HepG2 (cell line): ENCODE data around the gene WNT3A. TPM values are rescaled to one million over a fixed set of nuclear protein-coding genes. Genes with fewer than 3 reads are reported as not detected.

Source experiments
- ATAC-seq: fragments of 200-7000 bp; cut with Tn5 transposase; 3 replicates; pipeline ENCODE4 v1.9.1; 2020; ENCODE audit warnings: mild to moderate bottlenecking, moderate library complexity
- BruUV-seq: library from RNA; stranded (reverse); fragments of 400-500 nt; replicated peaks from 2 replicates; lab custom pipeline; 2021; lab: Mats Ljungman, UMichigan
- CTCF ChIA-PET: fragments of 300-600 bp; formaldehyde crosslinking; extraction: SDS; loops from one replicate; lab custom pipeline; 2021; ENCODE audit warnings: low total read pairs, inconsistent platforms, low intra/inter-chr PET ratio; lab: Yijun Ruan, JAX
- POLR2A ChIA-PET: fragments of 350-600 bp; sonication (Branson Sonifier 250); formaldehyde crosslinking; loops from one replicate; lab custom pipeline; 2020; ENCODE audit warnings: antibody characterized with exemption, inconsistent platforms; lab: Yijun Ruan, JAX
- DNase-seq: peaks from one replicate; pipeline ENCODE4 v3.0.0-alpha.2; 2015; ENCODE audit warnings: low spot score
- FAIRE-seq: peaks from 3 replicates; lab custom pipeline; 2011; peaks lifted over from hg19 to GRCh38; lab: Jason Lieb, UNC
- H2AFZ ChIP-seq: one replicate; pipeline ENCODE4 v1.6.1; 2011; ENCODE audit warnings: low read length, inconsistent platforms
- H3K27ac ChIP-seq: fragments of 300-600 bp; 3 replicates; pipeline ENCODE4 v1.8.0; 2011; ENCODE audit warnings: mixed run types, mild to moderate bottlenecking, mixed read lengths, low read length, inconsistent platforms; ENCODE audit not compliant: insufficient read depth; ENCODE audit errors: extremely low read length
- H3K27me3 ChIP-seq, 2 experiments: fragments of 200-600 bp in 1 of 2; 2 replicates in 1 of 2; 3 replicates in 1 of 2; pipeline versions ENCODE4 v1.6.0 to v1.8.0; 2011; ENCODE audit warnings: low read length in 2 of 2, mild to moderate bottlenecking in 2 of 2, moderate library complexity in 2 of 2, inconsistent platforms in 1 of 2; ENCODE audit not compliant: insufficient read depth in 2 of 2, control insufficient read depth in 1 of 2
- H3K36me3 ChIP-seq, 2 experiments: fragments of 200-600 bp in 1 of 2; replicated peaks in 1 of 2; 2 replicates in 1 of 2; 3 replicates in 1 of 2; pipeline versions ENCODE4 v1.5.1 to v1.8.0; 2011; ENCODE audit warnings: low read length in 2 of 2, inconsistent platforms in 1 of 2; ENCODE audit not compliant: insufficient read depth in 2 of 2, control insufficient read depth in 1 of 2
- H3K4me1 ChIP-seq: 2 replicates; pipeline ENCODE4 v1.5.1; 2012; ENCODE audit warnings: low read length, inconsistent platforms; ENCODE audit not compliant: insufficient read depth
- H3K4me2 ChIP-seq: 2 replicates; pipeline ENCODE4 v1.6.0; 2011; ENCODE audit warnings: low read depth, low read length, inconsistent platforms
- H3K4me3 ChIP-seq, 3 experiments: fragments of 200-600 bp in 1 of 3; sonication (generic), shearing (Covaris generic) in 1 of 3; replicated peaks in 1 of 3; 2 replicates each; pipeline ENCODE4 v1.5.1; 2011 to 2016; ENCODE audit warnings: low read length in 3 of 3, inconsistent platforms in 2 of 3, low read depth in 2 of 3, mild to moderate bottlenecking in 2 of 3, control low read depth in 1 of 3, mixed read lengths in 1 of 3; ENCODE audit not compliant: insufficient read depth in 1 of 3
- H3K79me2 ChIP-seq: one replicate; pipeline ENCODE4 v1.6.1; 2011; ENCODE audit warnings: low read length, inconsistent platforms; ENCODE audit not compliant: insufficient read depth
- H3K9ac ChIP-seq: 2 replicates; pipeline ENCODE4 v1.6.0; 2011; ENCODE audit warnings: mild to moderate bottlenecking, low read depth, low read length, inconsistent platforms; ENCODE audit not compliant: insufficient read depth
- H3K9me3 ChIP-seq: 2 replicates; pipeline ENCODE4 v1.5.1; 2012; ENCODE audit warnings: mild to moderate bottlenecking, low read length
- H4K20me1 ChIP-seq: 2 replicates; pipeline ENCODE4 v1.6.0; 2011; ENCODE audit warnings: inconsistent platforms, mild to moderate bottlenecking, low read length, moderate library complexity; ENCODE audit not compliant: insufficient read depth
- ARID2 ChIP-seq: sonication (generic); formaldehyde crosslinking; IDR thresholded peaks from 2 replicates; pipeline ENCODE4 v1.8.1; 2022; ENCODE audit warnings: mild to moderate bottlenecking, missing genetic modification reagents, borderline replicate concordance
- ELF1 ChIP-seq: sonication (generic); formaldehyde crosslinking; IDR thresholded peaks from 2 replicates; pipeline ENCODE4 v1.4.0; 2020; ENCODE audit warnings: missing genetic modification reagents
- GATA4 ChIP-seq: sonication (generic); IDR thresholded peaks from 2 replicates; pipeline ENCODE4 v1.6.1; 2016; ENCODE audit warnings: antibody characterized with exemption, low read depth, borderline replicate concordance
- GLI4 ChIP-seq: sonication (generic); formaldehyde crosslinking; IDR thresholded peaks from 2 replicates; pipeline ENCODE4 v1.5.1; 2020; ENCODE audit warnings: missing genetic modification reagents, mild to moderate bottlenecking, moderate library complexity, borderline replicate concordance
- KDM6A ChIP-seq: IDR thresholded peaks from 2 replicates; pipeline ENCODE4 v1.6.1; 2016; ENCODE audit warnings: low read depth
- MED8 ChIP-seq: sonication (generic); formaldehyde crosslinking; IDR thresholded peaks from 2 replicates; pipeline ENCODE4 v1.8.1; 2023; ENCODE audit warnings: mild to moderate bottlenecking, missing genetic modification reagents; ENCODE audit not compliant: insufficient replicate concordance
- NPAS2 ChIP-seq: sonication (generic); formaldehyde crosslinking; IDR thresholded peaks from 2 replicates; pipeline ENCODE4 v1.8.0; 2022; ENCODE audit warnings: mild to moderate bottlenecking, missing genetic modification reagents, borderline replicate concordance
- SKI ChIP-seq: fragments of 450-650 bp; IDR thresholded peaks from one replicate; pipeline ENCODE4 v1.6.1; 2018; ENCODE audit warnings: mild to moderate bottlenecking; ENCODE audit not compliant: partially characterized antibody
- SMAD9 ChIP-seq: sonication (generic); formaldehyde crosslinking; IDR thresholded peaks from 2 replicates; pipeline ENCODE4 v1.5.1; 2020; ENCODE audit warnings: mild to moderate bottlenecking, missing genetic modification reagents
- XRCC5 ChIP-seq: fragments of 200-400 bp; formaldehyde crosslinking; optimal IDR thresholded peaks from 2 replicates; pipeline ENCODE3; 2017; ENCODE audit warnings: mild to moderate bottlenecking, low read length
- ZFP36 ChIP-seq: fragments of 150-350 bp; IDR thresholded peaks from 2 replicates; pipeline ENCODE4 v1.6.1; 2018; ENCODE audit warnings: borderline replicate concordance, low read length, low read depth; ENCODE audit not compliant: partially characterized antibody
- ZNF740 ChIP-seq: sonication (generic); formaldehyde crosslinking; IDR thresholded peaks from 2 replicates; pipeline ENCODE4 v1.4.0; 2020; ENCODE audit warnings: missing genetic modification reagents
- ZNF768 ChIP-seq: sonication (generic); formaldehyde crosslinking; IDR thresholded peaks from 2 replicates; pipeline ENCODE4 v1.4.0; 2020; ENCODE audit warnings: missing genetic modification reagents
- WGBS: methylation state at CpG from one replicate; pipeline ENCODE4 v1.1.6; 2017; ENCODE audit warnings: low lambda C conversion rate; 5-methylcytosine and 5-hydroxymethylcytosine counted together
- in situ Hi-C: cut with HindIII; loops from 2 replicates; pipeline ENCODE4 v1.10.0; 2017; ENCODE audit warnings: low pct_unique_long_range_greater_than_20kb; ENCODE audit not compliant: extremely low pct_ligation_motif_present
- intact Hi-C: fragments of 100-400 bp; cut with micrococcal nuclease; formaldehyde crosslinking; loops from one replicate; pipeline ENCODE4 v1.10.0; 2022; ENCODE audit not compliant: unreplicated experiment
- polyA plus RNA-seq, 8 experiments: library from polyadenylated mRNA; depleted of rRNA in 3 of 8; stranded (reverse) in 7 of 8; unstranded in 1 of 8; fragments of >200 nt; fragmentation: Illumina TruSeq in 4 of 8; extraction: Trizol in 4 of 8; gene quantifications; 2 replicates each; pipeline versions ENCODE4 v1.2.1 to v1.2.3, GENCODE V29; 2011 to 2016; ENCODE audit warnings: low read depth in 4 of 8, missing spikeins in 1 of 8, mixed read lengths in 1 of 8; ENCODE audit not compliant: insufficient read depth in 1 of 8
- total RNA-seq, 5 experiments: library from RNA; depleted of rRNA; stranded (reverse); fragments of >200 nt; fragmentation: Illumina TruSeq; extraction: Trizol; gene quantifications; 2 replicates each; pipeline ENCODE4 v1.2.3, GENCODE V29; 2016; ENCODE audit warnings: low read depth in 1 of 5

WNT3A gene
- total and polyA plus RNA-seq, 2 of the 13 experiments (the other 11 are each of a cell fraction or from before 2014, with no cell fraction given): not detected

- peaks cover 3 to 49% of the 10 kb centered on the region in 2 experiments; a peak in 4 of 5 replicates for H3K27me3 ChIP-seq
Measured at GRCh38 chr1:228039006-228039903, 32.5 kb downstream of the WNT3A start.

DNA sequence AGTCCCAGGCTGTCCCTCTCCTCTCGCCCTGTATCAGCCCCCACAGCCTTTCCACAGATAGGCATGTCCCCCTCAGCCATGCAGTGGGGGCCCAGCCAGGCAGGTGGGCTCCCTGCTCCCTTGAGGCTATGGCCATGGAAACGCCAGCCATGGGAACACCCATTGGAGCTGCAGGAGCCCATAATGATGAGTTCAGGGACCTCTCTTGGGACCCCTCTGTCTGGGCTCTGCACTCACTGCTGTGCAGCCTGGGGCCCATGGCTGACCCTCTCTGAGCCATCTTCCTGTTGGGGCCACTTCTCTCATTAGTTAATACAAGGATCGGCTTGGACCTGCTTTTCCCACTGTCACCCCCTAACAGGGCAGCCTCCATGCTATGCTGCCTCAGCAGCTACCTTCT, 33.2 kb downstream of the WNT3A start:
- no peak overlapping the region for H3K9ac ChIP-seq
- H3K4me1 ChIP-seq: no peaks in the 10 kb centered on the region
- H3K27ac ChIP-seq: no peak overlapping the region
- ATAC-seq: no peak
- in situ Hi-C loops (no loop called here), intact Hi-C loops (no loop called here)
- no peaks in the 10 kb centered on the region for H3K9me3 ChIP-seq
- no peak for DNase-seq
- H3K36me3 ChIP-seq: no peaks in the 10 kb centered on the region
- no peak for FAIRE-seq
- TF ChIP-seq KDM6A (CRISPR knock-in tag): no peak
- peak; percentile 77; the same call in 1 of the 2 replicates for TF ChIP-seq ZNF768 (CRISPR knock-in tag)
- CTCF ChIA-PET: no interaction called here
- no peak overlapping the region for H2AFZ ChIP-seq
- no CpG with 5 or more reads among the region's 3 CpGs for whole genome bisulfite sequencing
- BruUV-seq: no TSS peak
- H3K4me3 ChIP-seq: no peak overlapping the region
- no peaks in the 10 kb centered on the region for H4K20me1 ChIP-seq
- H3K27me3 ChIP-seq: peaks cover 3 to 53% of the 10 kb centered on the region in 2 experiments; a peak in 4 of 5 replicates
- no peaks in the 10 kb centered on the region for H3K79me2 ChIP-seq
- no peak overlapping the region for H3K4me2 ChIP-seq
- POLR2A ChIA-PET: no interaction called here

More at GRCh38 chr1:228039006-228039903, 32.5 kb downstream of the WNT3A start:
- intact Hi-C loops (no loop called here), in situ Hi-C loops (no loop called here)
- 20% methylated on average over 4 of the region's 8 CpGs for WGBS
- Histone ChIP-seq H4K20me1 (no peaks in the 10 kb centered on the region), H3K9ac (no peak overlapping the region), H3K4me2 (no peak overlapping the region), H3K79me2 (no peaks in the 10 kb centered on the region), H3K9me3 (no peaks in the 10 kb centered on the region), H3K27ac (no peak overlapping the region), H3K4me3 (no peak overlapping the region), H2AFZ (no peak overlapping the region), H3K36me3 (no peaks in the 10 kb centered on the region), H3K4me1 (no peaks in the 10 kb centered on the region)
- no peak; the same call in 2 of the 3 replicates for ATAC-seq
- DNase-seq: no peak
- TF ChIP-seq SKI: no peak
- TF ChIP-seq GATA4: no peak
- no peak for TF ChIP-seq NPAS2 (CRISPR knock-in tag)
- TF ChIP-seq XRCC5: no peak
- TF ChIP-seq ARID2 (CRISPR knock-in tag): no peak
- no peak for TF ChIP-seq ZNF740 (CRISPR knock-in tag)
- no peak for TF ChIP-seq ZFP36
- no peak for TF ChIP-seq SMAD9 (CRISPR knock-in tag)
- no peak for TF ChIP-seq ELF1 (CRISPR knock-in tag)
- TF ChIP-seq MED8 (CRISPR knock-in tag): no peak
- TF ChIP-seq GLI4: no peak
- no peak for FAIRE-seq
- ChIA-PET POLR2A (no interaction called here), CTCF (no interaction called here)
- BruUV-seq: no TSS peak
